ENCODE results near the gene ABHD5. TPM values are rescaled to one million over a fixed set of nuclear protein-coding genes. Genes with fewer than 3 reads are reported as not detected.

ABHD5 gene
- total RNA-seq, 1 donor from 2014 or later, result 18.1 TPM

DNA sequence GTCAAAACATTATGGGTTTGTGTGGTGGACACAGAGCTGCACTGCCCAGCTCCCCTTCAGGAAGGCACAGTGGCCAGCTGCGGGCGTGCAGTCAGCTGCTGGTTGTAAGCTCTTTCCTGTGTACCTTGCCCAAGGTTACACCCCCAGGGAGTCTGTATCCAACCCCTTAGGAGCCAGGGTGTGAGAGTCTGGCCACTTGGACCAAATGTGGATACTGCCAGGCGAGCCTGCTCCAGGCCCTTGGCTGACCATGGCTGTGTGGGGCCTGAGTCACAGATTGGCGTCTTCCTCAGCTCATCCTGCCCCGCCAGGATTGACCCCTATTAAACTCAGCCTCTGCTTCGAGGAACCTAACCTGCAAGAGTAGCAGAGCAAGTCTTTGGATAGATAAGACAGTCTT, 56.9 kb downstream of the ABHD5 start:
- no peak for DNase-seq (ENCODE audit: low spot score)
- intact Hi-C loops (cut with DNase I), result no loop called here
- peak; percentile 66 for ATAC-seq

- DNase-seq (ENCODE audit: low spot score), result no peak
- intact Hi-C loops (cut with DNase I), result no loop called here
- ATAC-seq, result peak; percentile 53
Observed at GRCh38 chr3:43748179-43748578, 57.4 kb downstream of the ABHD5 start.

DNA sequence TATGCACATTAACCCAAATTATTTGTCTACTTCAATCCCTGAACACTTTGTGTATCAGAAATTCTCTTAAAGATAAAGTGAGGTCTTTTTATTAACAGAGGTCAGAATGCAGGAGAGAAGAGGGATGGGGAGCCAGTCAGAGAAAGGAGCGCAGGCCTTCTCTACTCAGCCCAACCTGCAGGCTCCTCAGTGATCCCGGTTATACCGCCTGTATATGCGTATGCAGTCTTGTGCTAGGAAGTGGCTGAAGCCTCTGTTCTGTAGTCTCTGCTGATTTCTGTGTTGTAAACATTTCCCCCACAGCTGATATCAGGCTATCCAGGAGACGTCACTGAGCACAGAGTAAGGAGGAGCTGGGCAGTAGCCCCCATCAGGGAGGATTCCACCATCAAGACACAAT, 57.9 kb downstream of the ABHD5 start:
- ATAC-seq, result no peak
- intact Hi-C loops (cut with DNase I), result no loop called here
- no peak for DNase-seq (ENCODE audit: low spot score)

- intact Hi-C loops (cut with DNase I), result no loop called here
- ATAC-seq, result peak; percentile 28
- no peak for DNase-seq (ENCODE audit: low spot score)
Observed at GRCh38 chr3:43752905-43753304, 62.2 kb downstream of the ABHD5 start.

- intact Hi-C loops (cut with DNase I), result no loop called here
- DNase-seq (ENCODE audit: low spot score) (no peak), ATAC-seq (no peak)
Observed at GRCh38 chr3:43753741-43754715, 63.3 kb downstream of the ABHD5 start.

DNA sequence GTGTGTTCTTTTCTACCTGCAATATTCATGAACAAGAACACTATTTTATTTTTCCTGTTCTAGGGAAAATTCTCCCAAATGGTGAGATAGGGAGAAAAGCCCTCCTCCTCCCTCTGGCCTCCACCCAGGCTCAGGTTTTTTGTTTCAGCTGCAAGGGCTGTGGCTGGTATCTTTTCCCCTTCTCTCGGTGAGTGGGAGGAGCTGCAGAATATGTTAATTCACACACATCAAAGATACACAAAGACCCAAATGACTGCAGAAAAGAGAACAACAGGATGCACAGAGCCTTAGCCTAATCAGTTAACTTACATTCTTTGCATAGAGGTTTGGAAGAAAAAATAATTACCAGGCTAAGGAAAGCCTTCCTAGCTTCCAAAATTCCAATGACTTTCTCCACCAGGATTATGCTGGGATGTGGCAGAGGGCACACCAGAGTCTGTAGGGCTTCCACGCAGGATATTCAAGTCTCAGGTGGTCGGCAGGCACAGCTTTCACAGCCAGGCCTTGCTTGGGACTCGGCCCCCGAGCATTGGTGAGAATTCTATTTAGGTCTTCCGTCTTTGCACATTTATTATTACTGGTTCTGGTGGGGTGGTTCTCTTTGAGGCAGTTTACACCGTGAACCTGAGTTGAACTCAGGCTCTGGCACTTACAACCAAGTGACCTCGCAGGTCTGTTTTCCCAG, 64.9 kb downstream of the ABHD5 start:
- DNase-seq (ENCODE audit: low spot score) (peak; percentile 4), ATAC-seq (no peak)
- intact Hi-C loops (cut with DNase I), result no loop called here

- intact Hi-C loops (cut with DNase I), result no loop called here
Observed at GRCh38 chr3:43757666-43758321, 67.1 kb downstream of the ABHD5 start.

DNA sequence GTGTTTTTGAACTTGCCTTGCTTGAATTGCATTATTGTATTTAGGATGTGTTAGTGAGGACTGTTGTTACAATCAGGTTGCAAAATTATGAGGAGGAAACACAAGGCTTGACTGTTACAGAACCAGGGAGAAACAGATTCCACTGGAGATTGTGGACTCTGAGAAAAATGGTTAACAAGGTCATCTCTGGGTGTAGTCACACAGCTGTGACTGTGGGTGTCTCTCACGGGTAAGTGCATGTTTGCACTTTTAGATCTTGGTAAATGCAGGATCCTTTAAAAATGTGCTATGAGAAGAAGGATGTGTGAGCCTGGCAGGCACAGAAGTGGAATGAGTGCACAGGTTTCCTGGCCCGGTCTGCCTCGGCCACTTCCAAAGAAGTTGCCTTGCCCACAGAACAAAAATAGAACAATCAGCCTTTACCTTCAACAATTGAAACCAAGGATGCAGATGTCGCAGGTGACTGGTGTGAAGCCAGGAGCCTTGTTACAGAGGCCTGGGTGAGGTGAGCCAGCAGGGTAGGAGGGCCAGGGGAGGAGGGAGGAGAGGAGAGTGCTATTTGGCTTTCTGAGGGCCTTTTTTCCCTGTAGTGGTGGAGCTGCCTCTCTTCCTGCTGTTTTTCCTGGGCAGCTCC, 68.0 kb downstream of the ABHD5 start:
- intact Hi-C loops (cut with DNase I), result no loop called here
- DNase-seq (ENCODE audit: low spot score), result peak; percentile 9
- no peak for ATAC-seq

More at GRCh38 chr3:43757666-43758321, 67.1 kb downstream of the ABHD5 start:
- ATAC-seq (no peak), DNase-seq (ENCODE audit: low spot score) (no peak)

DNA sequence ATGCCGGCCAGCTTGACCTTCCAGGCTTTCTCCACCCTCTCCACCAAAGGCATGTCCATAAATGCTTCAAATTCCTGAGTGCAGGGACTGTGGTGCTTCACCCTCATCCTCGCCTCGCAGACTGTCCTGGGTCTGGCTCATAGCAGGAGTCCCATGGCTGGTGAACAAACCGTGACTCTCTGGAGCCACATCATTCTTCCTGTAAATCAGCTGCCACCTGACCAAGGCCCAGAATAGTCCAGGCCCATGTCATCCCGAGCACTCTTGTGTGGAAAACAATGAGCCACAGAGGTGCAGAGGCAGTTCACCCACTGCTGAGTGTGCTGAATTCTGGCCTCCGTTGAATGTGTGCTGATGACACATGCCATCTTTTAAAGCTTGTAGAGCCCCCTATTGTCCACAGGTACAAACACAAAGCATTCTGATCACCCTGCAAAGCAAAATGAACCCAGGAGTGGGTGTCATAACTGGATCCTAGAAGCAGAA, 68.6 kb downstream of the ABHD5 start:
- DNase-seq (ENCODE audit: low spot score) (peak; percentile 41), ATAC-seq (peak; percentile 56)

DNA sequence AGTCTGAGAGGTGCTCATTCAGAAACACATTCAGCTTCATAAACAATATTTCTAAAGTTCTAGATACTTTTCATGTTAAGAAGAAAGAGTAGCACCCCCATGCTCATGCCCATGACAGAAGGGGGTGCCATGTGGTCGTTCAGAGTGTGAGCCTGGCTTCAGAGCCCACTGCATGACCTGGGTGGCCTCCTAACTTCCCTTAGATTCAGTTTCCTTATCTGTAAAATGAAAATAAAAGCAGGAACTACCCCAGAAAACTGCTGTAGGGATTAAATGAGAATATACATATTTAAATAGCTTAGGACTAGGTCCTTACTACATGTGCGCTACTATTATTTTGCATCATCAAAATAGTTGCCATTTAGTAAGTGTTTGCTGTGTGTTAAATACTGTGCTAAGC, 69.2 kb downstream of the ABHD5 start:
- peak; percentile 10 for DNase-seq (ENCODE audit: low spot score)
- intact Hi-C loops (cut with DNase I), result no loop called here
- no peak for ATAC-seq

More for the DNA sequence above, 68.6 kb downstream of the ABHD5 start:
- intact Hi-C loops (cut with DNase I), result no loop called here

DNA sequence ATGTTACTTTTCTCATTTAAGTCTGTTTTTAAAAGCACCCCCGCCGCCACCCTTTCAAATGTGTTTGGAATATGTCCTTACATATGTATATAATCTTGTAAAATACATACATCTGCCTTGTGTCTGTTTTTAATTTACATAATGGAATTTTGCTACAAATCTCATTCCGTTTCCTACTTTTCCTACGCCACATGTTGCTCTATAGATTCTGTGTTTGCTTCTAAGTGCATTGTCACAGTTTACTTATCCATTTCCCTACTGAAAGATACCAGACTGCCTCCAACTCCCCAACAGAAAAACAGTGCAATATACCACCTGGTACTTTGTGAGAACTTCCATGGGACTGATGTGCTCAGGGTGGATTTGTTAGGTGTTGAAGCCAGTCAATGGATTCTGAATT, 70.2 kb downstream of the ABHD5 start:
- intact Hi-C loops (cut with DNase I), result no loop called here
- peak; percentile 2 for DNase-seq (ENCODE audit: low spot score)
- ATAC-seq, result no peak

DNA sequence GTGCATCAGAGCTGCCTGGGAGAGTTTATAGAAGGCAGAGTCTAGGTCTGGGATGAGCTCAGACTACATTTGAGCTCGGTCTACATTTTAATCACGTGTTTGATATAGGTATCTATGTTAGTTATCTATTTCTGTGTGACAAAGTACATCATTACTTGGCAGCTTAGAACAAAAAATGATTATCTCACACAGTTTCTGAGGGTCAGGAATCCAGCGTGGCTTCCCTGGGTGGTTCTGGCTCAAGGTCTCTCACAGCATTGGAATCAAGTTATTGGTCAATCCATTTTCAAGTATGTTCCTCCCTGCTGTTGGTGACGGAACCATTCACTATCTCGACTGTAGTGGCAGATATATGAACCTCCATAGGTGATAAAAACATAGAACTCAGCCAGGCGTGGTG, 71.7 kb downstream of the ABHD5 start:
- DNase-seq (ENCODE audit: low spot score) (peak; percentile 5), ATAC-seq (no peak)
- intact Hi-C loops (cut with DNase I), result no loop called here

DNA sequence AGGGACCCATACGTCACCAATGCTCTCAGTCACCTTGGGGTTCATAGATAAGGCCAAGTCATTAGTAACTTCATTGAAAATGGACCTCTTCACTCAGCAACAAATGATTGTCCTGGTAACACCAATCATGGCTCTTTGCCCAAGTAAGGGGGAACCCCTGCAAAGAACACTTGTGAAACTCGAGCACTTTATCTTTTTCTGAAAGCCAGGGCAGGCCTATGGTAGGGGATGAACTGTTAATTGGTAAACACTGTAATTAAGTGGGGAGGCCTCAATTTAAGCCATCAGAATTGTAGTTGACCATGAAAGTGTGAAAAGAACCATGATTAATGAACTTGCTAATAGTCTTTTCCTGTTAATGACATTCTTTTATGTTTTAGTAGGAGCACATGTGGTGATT, 73.3 kb downstream of the ABHD5 start:
- intact Hi-C loops (cut with DNase I), result no loop called here
- ATAC-seq, result no peak
- DNase-seq (ENCODE audit: low spot score), result peak; percentile 2

DNA sequence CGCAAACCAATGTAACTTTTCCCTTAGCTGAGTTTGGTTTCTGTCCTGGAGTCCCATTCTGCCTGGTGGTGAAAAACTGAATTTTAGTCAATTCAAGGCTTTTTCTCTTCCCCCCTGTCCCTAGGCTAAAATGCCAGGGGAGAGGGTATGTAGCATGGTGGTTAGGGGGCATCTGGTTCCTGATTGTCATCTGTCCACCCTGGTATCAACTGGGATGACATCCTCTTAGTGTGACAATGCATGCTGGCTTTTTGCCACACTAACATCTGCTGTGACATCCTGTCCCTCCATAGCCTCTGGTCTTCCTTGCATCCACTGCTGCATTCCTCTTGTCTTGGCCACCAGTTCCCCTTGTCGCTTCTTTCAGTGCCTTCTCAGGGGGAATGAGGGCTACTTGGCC, 73.7 kb downstream of the ABHD5 start:
- DNase-seq (ENCODE audit: low spot score) (no peak), ATAC-seq (no peak)
- intact Hi-C loops (cut with DNase I), result no loop called here

- DNase-seq (ENCODE audit: low spot score), result peak; percentile 64
- peak; percentile 27 for ATAC-seq
- intact Hi-C loops (cut with DNase I), result loop anchor here (5.0 kb wide), 1 partner anchor 432 kb away; no protein-coding TSS in a partner anchor
Observed at GRCh38 chr3:43765521-43765971, 74.8 kb downstream of the ABHD5 start.

GRCh38 chr3:43766672-43767465, 76.1 kb downstream of the ABHD5 start:
- intact Hi-C loops (cut with DNase I), result loop anchor here (5.0 kb wide), 1 partner anchor 430 kb away; no protein-coding TSS in a partner anchor
- DNase-seq (ENCODE audit: low spot score) (no peak), ATAC-seq (no peak)

DNA sequence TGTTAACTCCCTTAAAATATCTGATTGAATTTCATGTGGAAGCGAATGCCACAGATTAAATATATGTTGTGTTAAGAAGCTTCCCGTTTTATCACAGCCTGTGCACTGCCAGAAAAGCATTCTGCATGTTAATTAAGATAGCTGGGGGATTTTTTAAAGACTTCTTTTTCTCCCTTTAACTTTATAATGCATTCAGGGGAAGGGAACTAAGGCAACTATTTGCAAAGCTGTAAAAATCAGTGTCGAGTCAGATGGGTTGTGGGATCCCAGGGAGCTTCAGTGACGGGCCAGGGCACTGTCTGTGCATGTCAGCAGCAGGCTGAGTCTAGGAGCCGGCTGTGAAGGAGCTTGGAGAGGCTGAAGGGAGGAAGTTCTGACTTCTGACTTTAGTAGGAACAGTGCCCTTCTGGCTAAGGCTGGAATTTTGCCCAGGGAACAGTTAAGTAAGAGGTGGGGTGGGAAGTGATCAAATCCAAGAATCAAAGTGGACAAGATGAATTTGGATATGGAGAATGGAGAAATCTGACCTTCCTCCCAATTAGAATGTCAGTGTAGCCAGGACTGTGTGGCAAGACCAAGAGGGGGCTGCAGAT, 77.7 kb downstream of the ABHD5 start:
- peak; percentile 68 for ATAC-seq
- peak; percentile 71 for DNase-seq (ENCODE audit: low spot score)
- intact Hi-C loops (cut with DNase I), result loop anchor here (5.0 kb wide), 1 partner anchor 429 kb away; no protein-coding TSS in a partner anchor

All from sciatic nerve (tissue), 2 donors.